Inferior parietal cortex (tissue), 1 donor: ENCODE data around the gene CCDC32.
A peak's percentile ranks its signal among the peaks of the same experiment; 100 is the strongest.

Source experiments
- DNase-seq: peaks from one replicate; pipeline ENCODE4 v3.0.0-alpha.2; 2016; ENCODE audit errors: extremely low spot score

Gene CCDC32

DNA sequence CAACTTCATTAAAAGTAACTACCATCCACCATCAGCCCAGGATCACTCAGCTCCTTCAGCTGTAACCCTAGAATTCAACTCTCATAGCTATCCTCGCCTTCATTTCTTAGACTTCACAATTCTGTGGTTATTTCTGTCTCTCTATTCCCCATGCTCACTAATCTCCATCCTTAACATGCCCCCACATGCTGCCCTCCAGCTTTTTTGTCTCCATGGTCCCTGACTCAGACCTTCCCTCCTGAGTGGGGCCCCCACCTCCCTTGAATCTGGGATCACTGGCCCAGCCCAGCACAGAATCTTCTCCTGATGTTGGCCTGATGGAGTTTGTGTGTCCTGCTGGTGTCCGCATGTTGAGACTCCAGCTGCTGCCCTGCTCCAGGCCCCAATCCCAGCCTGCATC, 52.4 kb downstream of the CCDC32 start:
- DNase-seq: no peak

DNA sequence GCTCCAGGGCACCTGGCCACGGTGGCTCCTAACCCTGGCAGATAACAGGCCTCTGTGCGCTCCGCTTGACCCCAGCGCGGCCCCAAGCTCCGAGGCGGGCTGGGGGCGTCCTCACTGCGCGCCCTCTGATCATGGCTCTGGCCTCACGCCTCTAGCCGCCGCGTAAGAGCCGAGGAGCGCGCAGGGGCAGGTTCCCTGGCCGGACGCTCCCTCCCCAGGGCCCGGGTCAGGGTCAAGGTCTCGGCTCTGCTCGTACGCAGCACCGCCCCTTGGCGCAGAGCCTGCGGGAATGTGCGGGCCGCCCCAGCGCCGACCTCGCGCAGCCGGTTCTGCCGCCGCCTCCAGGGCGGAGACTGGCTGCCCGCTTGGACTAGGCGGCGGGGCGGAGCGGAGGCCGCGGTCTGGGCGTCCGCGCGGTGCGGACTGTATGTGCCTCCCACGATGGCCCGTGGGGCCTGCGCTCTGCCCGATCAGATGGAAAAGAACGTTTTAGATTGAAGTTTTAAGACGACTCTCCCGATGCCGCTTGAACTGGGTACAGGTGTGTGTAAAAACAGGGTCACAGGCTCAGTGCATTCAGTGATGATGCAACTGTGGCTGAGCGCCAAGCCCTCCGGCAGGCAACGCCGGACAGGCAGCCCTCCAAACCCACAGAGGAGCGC, 53.2 kb downstream of the CCDC32 start:
- no peak for DNase-seq

DNA sequence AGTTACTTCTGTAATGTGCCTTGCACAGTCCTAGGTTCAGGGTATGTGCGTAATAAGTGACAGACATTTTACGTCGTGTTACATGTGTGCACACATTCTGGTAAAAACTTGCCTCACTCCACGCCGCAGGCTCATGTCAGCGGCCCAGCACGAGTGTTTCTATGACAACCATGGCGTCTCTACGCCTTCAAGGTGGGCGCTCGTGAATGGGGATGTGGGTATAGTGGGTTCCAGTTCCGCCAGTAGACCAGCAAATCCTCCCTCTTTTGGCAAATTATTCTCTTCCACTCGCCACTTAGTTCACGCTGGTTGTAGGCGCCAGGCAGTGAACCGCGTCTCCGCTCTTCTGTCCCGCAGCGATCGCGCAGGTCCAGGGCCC, 53.8 kb downstream of the CCDC32 start:
- no peak for DNase-seq

DNA sequence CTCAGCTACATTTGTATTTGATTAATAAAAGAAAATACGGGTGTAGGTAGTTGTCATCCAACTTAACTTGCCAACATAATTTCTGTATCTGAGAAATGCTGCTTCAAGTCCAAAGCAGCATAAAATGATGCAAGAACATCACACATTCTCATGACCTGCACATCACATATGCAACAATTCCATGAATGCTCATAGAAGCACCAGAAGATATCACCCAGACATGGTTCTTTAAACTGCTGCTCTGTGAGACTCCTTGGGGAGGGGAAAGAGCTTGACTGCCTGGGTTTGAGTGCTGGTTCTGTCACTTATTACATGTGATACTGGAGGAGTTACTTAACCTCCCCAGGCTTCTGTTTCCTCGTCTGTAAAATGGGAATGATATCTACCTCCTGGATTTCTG, 54.6 kb downstream of the CCDC32 start:
- DNase-seq: no peak

DNA sequence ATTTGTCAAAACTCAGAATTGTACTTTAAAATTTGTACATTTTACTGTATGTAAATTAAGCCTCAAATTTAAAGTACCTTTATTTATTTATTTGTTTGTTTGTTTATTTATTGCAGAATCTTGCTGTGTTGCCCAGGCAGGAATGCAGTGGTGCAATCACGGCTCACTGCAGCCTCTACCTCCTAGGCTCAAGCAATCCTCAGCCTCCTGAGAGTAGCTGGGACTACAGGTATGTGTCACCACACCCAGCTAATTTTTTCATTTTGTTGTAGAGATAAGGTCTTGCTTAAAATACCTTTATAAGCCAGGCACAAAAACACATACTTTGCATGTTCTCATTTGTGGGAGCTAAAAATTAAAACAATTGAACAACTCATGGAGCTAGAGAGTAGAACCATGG, 56.6 kb downstream of the CCDC32 start:
- DNase-seq: no peak

DNA sequence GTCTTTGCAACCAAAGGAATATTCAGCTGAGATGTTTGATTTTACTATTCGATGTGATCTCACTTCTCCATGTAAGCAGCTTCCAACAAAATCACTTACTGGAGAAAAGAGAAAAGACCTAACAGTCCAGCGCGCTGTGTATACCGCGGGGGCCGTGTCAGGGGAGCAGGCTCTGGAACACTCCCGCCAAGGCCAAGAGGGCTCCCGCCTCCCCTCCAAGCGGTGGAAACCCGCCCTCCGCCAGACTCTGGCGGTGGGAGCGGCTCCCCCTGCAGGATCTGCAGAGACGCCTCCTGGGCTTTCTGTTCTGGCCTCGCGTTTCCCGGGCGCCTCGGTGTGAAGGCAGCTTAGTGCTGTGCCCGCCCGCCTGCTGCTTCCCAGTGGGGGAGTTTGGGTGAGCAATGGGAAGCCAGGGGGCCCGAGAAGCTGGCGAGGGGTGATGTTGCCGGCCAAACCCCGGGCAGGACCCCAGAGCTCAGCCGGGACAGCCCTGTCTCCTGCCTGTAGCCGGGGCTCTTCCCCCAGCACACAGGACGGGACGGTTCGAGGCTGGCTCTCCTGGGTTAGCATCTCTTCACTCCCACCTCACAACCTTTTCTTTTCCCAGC, 57.8 kb downstream of the CCDC32 start:
- DNase-seq: peak; percentile 66
